HepG2 (cell line): ENCODE data around the gene DNM3.

Source experiments
- ASH2L ChIP-seq: fragments of 300-600, 200-600 bp; sonication (generic); IDR thresholded peaks from 2 replicates; pipeline ENCODE4 v1.7.0; 2017; ENCODE audit warnings: low read depth, mild to moderate bottlenecking, moderate library complexity, mixed read lengths, low read length; ENCODE audit not compliant: insufficient read length
- HNF4G ChIP-seq, 2 experiments: sonication (generic) in 1 of 2; formaldehyde crosslinking in 1 of 2; IDR thresholded peaks; 2 replicates each; pipeline versions ENCODE4 v1.4.0 to v1.6.1; 2011 to 2020; ENCODE audit warnings: borderline replicate concordance in 2 of 2, low read depth in 2 of 2, mild to moderate bottlenecking in 2 of 2, low read length in 1 of 2, missing genetic modification reagents in 1 of 2, moderate library complexity in 1 of 2
- IKZF1 ChIP-seq: fragments of 450-650 bp; IDR thresholded peaks from 2 replicates; pipeline ENCODE4 v1.7.1; 2016
- IRF2 ChIP-seq: IDR thresholded peaks from 2 replicates; pipeline ENCODE4 v1.6.1; 2018; ENCODE audit warnings: missing genetic modification reagents, missing compliant biosample characterization
- POLR2A ChIP-seq, 2 experiments: IDR thresholded peaks; 2 replicates each; pipeline ENCODE4 v1.6.1; 2011; ENCODE audit warnings: low read depth in 2 of 2, low read length in 2 of 2, mild to moderate bottlenecking in 1 of 2, moderate library complexity in 1 of 2; ENCODE audit not compliant: insufficient read depth in 1 of 2
- POLR2AphosphoS5 ChIP-seq: IDR thresholded peaks from 2 replicates; pipeline ENCODE4 v1.6.1; 2012; ENCODE audit warnings: low read depth, low read length
- RORA ChIP-seq: sonication (generic); formaldehyde crosslinking; IDR thresholded peaks from 2 replicates; pipeline ENCODE4 v1.5.0; 2020; ENCODE audit warnings: mild to moderate bottlenecking, missing genetic modification reagents, moderate library complexity
- SUZ12 ChIP-seq: fragments of 150-350 bp; IDR thresholded peaks from 2 replicates; pipeline ENCODE4 v1.6.1; 2014; ENCODE audit warnings: low read depth, low read length
- TAF15 ChIP-seq: fragments of 200-400 bp; formaldehyde crosslinking; IDR thresholded peaks from one replicate; pipeline ENCODE4 v1.6.1; 2018; ENCODE audit warnings: mild to moderate bottlenecking, low read depth, low read length; ENCODE audit not compliant: poor library complexity, severe bottlenecking
- ZNF138 ChIP-seq: sonication (generic); formaldehyde crosslinking; IDR thresholded peaks from 2 replicates; pipeline ENCODE4 v1.5.0; 2020; ENCODE audit warnings: mild to moderate bottlenecking, low read depth, missing genetic modification reagents
- ZNF816 ChIP-seq: sonication (generic); formaldehyde crosslinking; IDR thresholded peaks from 2 replicates; pipeline ENCODE4 v1.8.0; 2022; ENCODE audit warnings: missing genetic modification reagents, mild to moderate bottlenecking, borderline replicate concordance
- TF ChIP-seq, protein P1 (sequence below): sonication (generic); formaldehyde crosslinking; IDR thresholded peaks from 2 replicates; pipeline ENCODE4 v1.4.0; 2020; ENCODE audit warnings: missing genetic modification reagents, borderline replicate concordance
- TF ChIP-seq, protein P2 (sequence below): sonication (generic); formaldehyde crosslinking; IDR thresholded peaks from 2 replicates; pipeline ENCODE4 v1.5.0; 2020; ENCODE audit warnings: mild to moderate bottlenecking, missing genetic modification reagents, moderate library complexity

DNA sequence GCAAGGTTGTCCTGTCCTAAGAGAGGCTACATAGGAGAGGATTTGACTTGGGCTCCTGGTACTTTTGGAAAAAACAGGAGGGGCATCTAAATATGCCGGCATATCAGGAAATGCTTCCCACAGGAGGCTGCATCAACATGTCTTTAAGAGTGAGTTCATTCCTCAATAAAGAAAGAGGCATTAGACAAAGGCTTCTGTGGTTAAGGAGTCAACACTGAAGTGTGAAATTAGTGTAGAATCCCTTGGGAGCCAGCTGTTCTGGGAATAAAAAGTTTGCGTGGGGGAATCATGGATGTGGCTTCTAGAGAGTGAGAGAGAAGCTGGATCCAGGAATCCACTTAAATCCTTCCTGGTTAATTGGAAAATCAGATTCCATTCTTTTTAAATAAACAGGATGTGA is 69.5 kb downstream of the DNM3 start:
- TF ChIP-seq POLR2A (IDR thresholded peaks at IDR 0.05; ENCODE audit: insufficient read depth in 1 of 2, low read depth in 2 of 2, low read length in 2 of 2) (no peak), ASH2L (no peak), ZNF816 (no peak), TAF15 (no peak), ZNF138 (CRISPR knock-in tag) (no peak), IKZF1 (no peak), POLR2AphosphoS5 (no peak), SUZ12 (no peak), HNF4G (IDR thresholded peaks at IDR 0.05; ENCODE audit: borderline replicate concordance, low read depth, low read length) (no peak), HNF4G (CRISPR knock-in tag; IDR thresholded peaks at IDR 0.05; ENCODE audit: borderline replicate concordance, low read depth) (no peak), IRF2 (CRISPR knock-in tag) (no peak), RORA (CRISPR knock-in tag) (no peak)
- TF ChIP-seq, protein P1, sequence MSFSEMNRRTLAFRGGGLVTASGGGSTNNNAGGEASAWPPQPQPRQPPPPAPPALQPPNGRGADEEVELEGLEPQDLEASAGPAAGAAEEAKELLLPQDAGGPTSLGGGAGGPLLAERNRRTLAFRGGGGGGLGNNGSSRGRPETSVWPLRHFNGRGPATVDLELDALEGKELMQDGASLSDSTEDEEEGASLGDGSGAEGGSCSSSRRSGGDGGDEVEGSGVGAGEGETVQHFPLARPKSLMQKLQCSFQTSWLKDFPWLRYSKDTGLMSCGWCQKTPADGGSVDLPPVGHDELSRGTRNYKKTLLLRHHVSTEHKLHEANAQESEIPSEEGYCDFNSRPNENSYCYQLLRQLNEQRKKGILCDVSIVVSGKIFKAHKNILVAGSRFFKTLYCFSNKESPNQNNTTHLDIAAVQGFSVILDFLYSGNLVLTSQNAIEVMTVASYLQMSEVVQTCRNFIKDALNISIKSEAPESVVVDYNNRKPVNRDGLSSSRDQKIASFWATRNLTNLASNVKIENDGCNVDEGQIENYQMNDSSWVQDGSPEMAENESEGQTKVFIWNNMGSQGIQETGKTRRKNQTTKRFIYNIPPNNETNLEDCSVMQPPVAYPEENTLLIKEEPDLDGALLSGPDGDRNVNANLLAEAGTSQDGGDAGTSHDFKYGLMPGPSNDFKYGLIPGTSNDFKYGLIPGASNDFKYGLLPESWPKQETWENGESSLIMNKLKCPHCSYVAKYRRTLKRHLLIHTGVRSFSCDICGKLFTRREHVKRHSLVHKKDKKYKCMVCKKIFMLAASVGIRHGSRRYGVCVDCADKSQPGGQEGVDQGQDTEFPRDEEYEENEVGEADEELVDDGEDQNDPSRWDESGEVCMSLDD (CRISPR knock-in tag) = no peak
- TF ChIP-seq, protein P2, sequence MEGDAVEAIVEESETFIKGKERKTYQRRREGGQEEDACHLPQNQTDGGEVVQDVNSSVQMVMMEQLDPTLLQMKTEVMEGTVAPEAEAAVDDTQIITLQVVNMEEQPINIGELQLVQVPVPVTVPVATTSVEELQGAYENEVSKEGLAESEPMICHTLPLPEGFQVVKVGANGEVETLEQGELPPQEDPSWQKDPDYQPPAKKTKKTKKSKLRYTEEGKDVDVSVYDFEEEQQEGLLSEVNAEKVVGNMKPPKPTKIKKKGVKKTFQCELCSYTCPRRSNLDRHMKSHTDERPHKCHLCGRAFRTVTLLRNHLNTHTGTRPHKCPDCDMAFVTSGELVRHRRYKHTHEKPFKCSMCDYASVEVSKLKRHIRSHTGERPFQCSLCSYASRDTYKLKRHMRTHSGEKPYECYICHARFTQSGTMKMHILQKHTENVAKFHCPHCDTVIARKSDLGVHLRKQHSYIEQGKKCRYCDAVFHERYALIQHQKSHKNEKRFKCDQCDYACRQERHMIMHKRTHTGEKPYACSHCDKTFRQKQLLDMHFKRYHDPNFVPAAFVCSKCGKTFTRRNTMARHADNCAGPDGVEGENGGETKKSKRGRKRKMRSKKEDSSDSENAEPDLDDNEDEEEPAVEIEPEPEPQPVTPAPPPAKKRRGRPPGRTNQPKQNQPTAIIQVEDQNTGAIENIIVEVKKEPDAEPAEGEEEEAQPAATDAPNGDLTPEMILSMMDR = no peak
